IPS-15b (cell line): ENCODE data around the gene COX20.

Experiments used
- H3K27me3 ChIP-seq: one replicate; pipeline ENCODE4 v1.6.1; 2013; ENCODE audit warnings: low read length; ENCODE audit not compliant: control insufficient read depth, insufficient read depth
- H3K36me3 ChIP-seq: one replicate; pipeline ENCODE4 v1.6.1; 2013; ENCODE audit warnings: low read length; ENCODE audit not compliant: control insufficient read depth, insufficient read depth
- H3K4me1 ChIP-seq: one replicate; pipeline ENCODE4 v1.6.1; 2013; ENCODE audit warnings: mild to moderate bottlenecking, low read length; ENCODE audit not compliant: control insufficient read depth, insufficient read depth
- H3K4me3 ChIP-seq: one replicate; pipeline ENCODE4 v1.5.1; 2013; ENCODE audit warnings: low read depth, low read length
- H3K9ac ChIP-seq: one replicate; pipeline ENCODE4 v1.6.1; 2013; ENCODE audit warnings: low read depth, mild to moderate bottlenecking, low read length
- H3K9me3 ChIP-seq: one replicate; pipeline ENCODE4 v1.6.1; 2013; ENCODE audit warnings: mild to moderate bottlenecking, low read length; ENCODE audit not compliant: control insufficient read depth, insufficient read depth

Gene COX20

DNA sequence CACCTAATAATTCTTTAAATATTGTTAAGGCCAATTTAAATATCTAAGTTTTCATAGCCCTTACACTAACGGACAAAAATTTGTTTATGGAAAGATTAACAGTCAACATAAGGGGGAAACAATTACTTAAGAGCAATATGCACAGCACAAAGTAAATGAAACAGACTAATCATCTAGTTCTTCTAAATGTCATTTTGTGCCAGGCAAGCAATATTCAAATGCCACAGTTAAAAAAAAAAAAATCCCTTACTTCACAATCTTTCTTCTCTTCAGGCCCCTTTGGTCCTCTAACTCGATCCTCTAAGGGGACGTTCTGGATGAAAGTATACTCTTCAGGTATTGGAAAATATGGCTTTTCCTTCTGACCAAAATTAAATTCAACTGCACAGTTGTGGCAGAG lies 22.3 kb downstream of the COX20 start:
- no peak overlapping the region for H3K4me3 ChIP-seq
- peaks cover 8% of the 10 kb centered on the region for H3K4me1 ChIP-seq
- H3K27me3 ChIP-seq: no peaks in the 10 kb centered on the region
- H3K36me3 ChIP-seq: peaks cover 50% of the 10 kb centered on the region
- no peaks in the 10 kb centered on the region for H3K9me3 ChIP-seq
- H3K9ac ChIP-seq: no peak overlapping the region

DNA sequence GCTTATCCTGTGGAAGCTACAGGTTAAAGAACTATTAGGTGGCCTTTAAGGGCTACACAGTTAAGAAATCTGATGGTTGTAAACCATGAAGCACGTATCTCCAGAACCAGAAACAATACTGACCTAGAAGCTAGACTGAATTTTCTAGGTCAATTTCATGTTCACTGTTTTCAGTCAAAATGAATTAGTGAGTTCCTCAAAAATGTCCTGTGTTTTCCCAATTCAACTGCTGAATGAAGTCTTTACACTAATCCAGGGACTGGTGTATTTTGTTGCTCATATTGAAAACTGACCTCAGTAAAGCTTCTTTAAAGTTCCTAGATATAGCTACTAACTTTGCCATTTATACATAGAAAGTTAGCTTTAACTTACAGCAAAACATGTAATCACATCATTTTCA lies 22.9 kb downstream of the COX20 start:
- H3K27me3 ChIP-seq: no peaks in the 10 kb centered on the region
- no peak overlapping the region for H3K9ac ChIP-seq
- H3K4me1 ChIP-seq: peaks cover 8% of the 10 kb centered on the region
- H3K36me3 ChIP-seq: peaks cover 50% of the 10 kb centered on the region
- no peak overlapping the region for H3K4me3 ChIP-seq
- H3K9me3 ChIP-seq: no peaks in the 10 kb centered on the region

- H3K9me3 ChIP-seq: no peaks in the 10 kb centered on the region
- H3K4me3 ChIP-seq: peak overlapping the region; percentile 96
- H3K9ac ChIP-seq: no peak overlapping the region
- peaks cover 8% of the 10 kb centered on the region for H3K4me1 ChIP-seq
- H3K36me3 ChIP-seq: peaks cover 50% of the 10 kb centered on the region
- no peaks in the 10 kb centered on the region for H3K27me3 ChIP-seq
These were observed 24.6 kb downstream of the COX20 start for GRCh38 chr1:244860078-244860477.

GRCh38 chr1:244860914-244861610 lies 25.6 kb downstream of the COX20 start:
- H3K4me3 ChIP-seq: peak overlapping the region; percentile 96

GRCh38 chr1:244861683-244862082 lies 26.2 kb downstream of the COX20 start:
- Histone ChIP-seq H3K9me3 (no peaks in the 10 kb centered on the region), H3K9ac (peak overlapping the region; percentile 98), H3K4me3 (peak overlapping the region; percentile 96), H3K4me1 (peaks cover 8% of the 10 kb centered on the region), H3K36me3 (peaks cover 39% of the 10 kb centered on the region), H3K27me3 (no peaks in the 10 kb centered on the region)

More at GRCh38 chr1:244860914-244861610, 25.6 kb downstream of the COX20 start:
- Histone ChIP-seq H3K27me3 (no peaks in the 10 kb centered on the region), H3K4me1 (peaks cover 8% of the 10 kb centered on the region), H3K9me3 (no peaks in the 10 kb centered on the region), H3K9ac (peak overlapping the region; percentile 61), H3K36me3 (peaks cover 45% of the 10 kb centered on the region)

GRCh38 chr1:244862354-244862698 lies 26.9 kb downstream of the COX20 start:
- Histone ChIP-seq H3K4me3 (peak overlapping the region; percentile 96), H3K9ac (peak overlapping the region; percentile 98), H3K4me1 (peaks cover 8% of the 10 kb centered on the region), H3K9me3 (no peaks in the 10 kb centered on the region), H3K27me3 (no peaks in the 10 kb centered on the region), H3K36me3 (peaks cover 33% of the 10 kb centered on the region)

GRCh38 chr1:244862699-244863490 lies 27.4 kb downstream of the COX20 start:
- Histone ChIP-seq H3K4me3 (peak overlapping the region; percentile 96), H3K9ac (peak overlapping the region; percentile 98), H3K27me3 (no peaks in the 10 kb centered on the region), H3K36me3 (peaks cover 27% of the 10 kb centered on the region), H3K9me3 (no peaks in the 10 kb centered on the region), H3K4me1 (peaks cover 8% of the 10 kb centered on the region)

- H3K4me3 ChIP-seq: peak overlapping the region; percentile 92
- no peaks in the 10 kb centered on the region for H3K9me3 ChIP-seq
- H3K9ac ChIP-seq: peak overlapping the region; percentile 99
- peaks cover 4% of the 10 kb centered on the region for H3K4me1 ChIP-seq
- peaks cover 22% of the 10 kb centered on the region for H3K36me3 ChIP-seq
- H3K27me3 ChIP-seq: no peaks in the 10 kb centered on the region
These were observed 28.2 kb downstream of the COX20 start for GRCh38 chr1:244863491-244864252.

DNA sequence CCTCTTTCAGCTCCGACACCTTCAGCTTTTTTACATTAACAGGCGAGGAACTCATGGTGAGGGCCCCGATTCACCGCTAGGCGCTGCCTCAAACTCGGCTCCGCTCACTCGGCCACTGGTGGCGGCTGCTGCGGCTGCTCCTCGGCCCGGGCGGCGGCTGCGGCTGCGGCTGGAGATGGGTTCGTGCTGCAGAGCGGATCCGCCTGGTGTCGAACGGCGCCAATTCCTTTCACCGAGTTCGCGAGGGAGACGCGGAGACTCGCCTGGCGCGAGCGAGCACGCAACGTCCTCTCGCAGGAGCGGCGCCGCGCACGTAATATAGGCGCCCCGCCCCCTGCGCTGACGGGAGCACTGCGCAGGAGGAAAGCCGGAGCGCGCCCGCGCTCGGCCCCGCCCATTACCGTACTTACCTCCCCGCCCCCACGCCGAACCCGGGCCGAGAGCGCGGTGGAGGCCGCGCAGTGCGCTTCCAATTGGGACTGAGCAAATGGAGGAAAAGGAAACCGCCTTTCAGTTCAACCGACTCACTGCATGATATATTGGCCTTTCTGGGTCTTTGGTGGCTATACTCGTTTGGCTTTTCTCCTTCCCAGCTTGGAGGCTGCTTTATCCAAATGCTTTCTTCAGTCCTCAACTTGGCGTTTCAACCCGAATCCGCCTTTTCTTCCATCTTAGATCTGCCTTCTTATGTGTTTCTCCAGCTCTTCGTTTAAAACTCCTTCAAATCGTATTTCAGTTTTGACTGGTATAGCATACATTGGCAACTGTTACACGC lies 29.0 kb downstream of the COX20 start, which contains the start of gene HNRNPU:
TSS of gene HNRNPU (minus strand) at position 291 of the 775 bp plus-strand sequence. CDS start at position 55, 236 bp downstream.
- H3K4me1 ChIP-seq: peaks cover 4% of the 10 kb centered on the region
- H3K9ac ChIP-seq: peak within 1 kb of the TSS; percentile 99
- no peaks in the 10 kb centered on the region for H3K27me3 ChIP-seq
- H3K4me3 ChIP-seq: peak within 1 kb of the TSS; percentile 92
- no peaks in the 10 kb centered on the region for H3K9me3 ChIP-seq
- peaks cover 16% of the 10 kb centered on the region for H3K36me3 ChIP-seq

- H3K36me3 ChIP-seq: peaks cover 10% of the 10 kb centered on the region
- no peaks in the 10 kb centered on the region for H3K9me3 ChIP-seq
- H3K4me1 ChIP-seq: peaks cover 4% of the 10 kb centered on the region
- no peaks in the 10 kb centered on the region for H3K27me3 ChIP-seq
- H3K4me3 ChIP-seq: peak overlapping the region; percentile 77
- H3K9ac ChIP-seq: peak overlapping the region; percentile 77
These were observed 29.5 kb downstream of the COX20 start for GRCh38 chr1:244865028-244865371.

DNA sequence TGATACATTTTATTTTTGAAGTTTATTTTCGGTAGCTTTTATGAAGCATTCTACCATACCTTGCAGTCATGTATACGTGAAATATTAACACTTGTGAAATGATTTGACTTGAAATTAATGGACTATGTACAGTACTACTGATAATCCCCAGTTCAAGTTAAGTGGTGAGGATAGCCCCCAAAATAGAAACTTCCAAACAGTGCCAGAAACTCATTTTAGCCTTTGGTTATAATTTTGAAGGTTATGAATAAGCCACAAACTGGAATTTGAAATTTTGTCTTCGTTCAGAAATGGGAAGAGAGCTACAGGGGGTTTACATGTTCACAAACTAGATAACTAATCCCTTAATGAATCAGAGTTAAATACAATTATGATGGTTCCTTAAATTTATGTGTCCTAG lies 30.4 kb downstream of the COX20 start:
- H3K9ac ChIP-seq: no peak overlapping the region
- H3K4me1 ChIP-seq: no peaks in the 10 kb centered on the region
- H3K9me3 ChIP-seq: no peaks in the 10 kb centered on the region

More for the DNA sequence above, 30.4 kb downstream of the COX20 start:
- Histone ChIP-seq H3K4me3 (no peak overlapping the region), H3K36me3 (peaks cover 5% of the 10 kb centered on the region), H3K27me3 (no peaks in the 10 kb centered on the region)
